ENCODE results near the gene PGGT1B. TPM values are rescaled to one million over a fixed set of nuclear protein-coding genes. Genes with fewer than 3 reads are reported as not detected.

Gene PGGT1B
- total and polyA plus RNA-seq, 4 donors: 3.6 to 43.9 (median 14.5) TPM

GRCh38 chr5:115237066-115237465 lies 25.6 kb downstream of the PGGT1B start:
- Histone ChIP-seq H3K36me3 (ENCODE audit: control insufficient read depth in 4 of 4, insufficient read depth in 4 of 4, low read length in 4 of 4) (peaks cover 6 to 21% (median 10%) of the 10 kb centered on the region in 4 donors), H3K4me3 (no peak overlapping the region), H3K9ac (ENCODE audit: insufficient read depth in 1 of 2, low read length in 2 of 2) (no peak overlapping the region), H3K9me3 (ENCODE audit: control insufficient read depth in 4 of 4, insufficient read depth in 3 of 4, low read length in 3 of 4) (no peaks in the 10 kb centered on the region), H3K4me1 (ENCODE audit: control insufficient read depth in 5 of 5, insufficient read depth in 5 of 5, low read length in 5 of 5) (peaks cover 0 to 2% (median 0%) of the 10 kb centered on the region in 5 donors), H3K27ac (ENCODE audit: low read depth in 1 of 2, low read length in 1 of 2) (no peak overlapping the region), H3K27me3 (ENCODE audit: control insufficient read depth in 3 of 3, insufficient read depth in 3 of 3, low read length in 2 of 3) (no peaks in the 10 kb centered on the region)
- WGBS, 2 donors: 89 to 93% methylated on average over 3 of the region's 3 CpGs
- TF ChIP-seq, protein P1, sequence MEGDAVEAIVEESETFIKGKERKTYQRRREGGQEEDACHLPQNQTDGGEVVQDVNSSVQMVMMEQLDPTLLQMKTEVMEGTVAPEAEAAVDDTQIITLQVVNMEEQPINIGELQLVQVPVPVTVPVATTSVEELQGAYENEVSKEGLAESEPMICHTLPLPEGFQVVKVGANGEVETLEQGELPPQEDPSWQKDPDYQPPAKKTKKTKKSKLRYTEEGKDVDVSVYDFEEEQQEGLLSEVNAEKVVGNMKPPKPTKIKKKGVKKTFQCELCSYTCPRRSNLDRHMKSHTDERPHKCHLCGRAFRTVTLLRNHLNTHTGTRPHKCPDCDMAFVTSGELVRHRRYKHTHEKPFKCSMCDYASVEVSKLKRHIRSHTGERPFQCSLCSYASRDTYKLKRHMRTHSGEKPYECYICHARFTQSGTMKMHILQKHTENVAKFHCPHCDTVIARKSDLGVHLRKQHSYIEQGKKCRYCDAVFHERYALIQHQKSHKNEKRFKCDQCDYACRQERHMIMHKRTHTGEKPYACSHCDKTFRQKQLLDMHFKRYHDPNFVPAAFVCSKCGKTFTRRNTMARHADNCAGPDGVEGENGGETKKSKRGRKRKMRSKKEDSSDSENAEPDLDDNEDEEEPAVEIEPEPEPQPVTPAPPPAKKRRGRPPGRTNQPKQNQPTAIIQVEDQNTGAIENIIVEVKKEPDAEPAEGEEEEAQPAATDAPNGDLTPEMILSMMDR (IDR thresholded peaks at IDR 0.05; ENCODE audit: control extremely low read depth, extremely low read depth): no peak
- DNase-seq: no peak
- ATAC-seq (ENCODE audit: insufficient read depth, low FRiP score): no peak

DNA sequence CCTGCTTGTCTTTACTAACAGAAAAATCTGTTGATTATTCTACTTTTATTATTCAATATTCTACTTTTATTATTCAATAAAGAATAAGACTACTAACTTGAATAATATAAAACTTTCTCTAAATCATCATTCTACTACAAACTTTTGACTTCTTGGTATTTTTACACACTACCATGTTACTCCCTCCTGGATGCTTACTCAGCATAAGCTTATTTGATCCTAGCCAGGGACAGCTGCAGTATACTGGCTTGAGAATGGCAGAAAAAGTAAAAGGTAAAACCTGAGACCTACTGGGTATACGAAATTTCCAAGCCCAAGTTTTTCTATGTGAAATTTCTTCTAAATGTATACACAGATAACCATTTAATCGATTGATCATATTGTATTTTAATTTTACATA lies 26.1 kb downstream of the PGGT1B start:
- TF ChIP-seq, protein P1 (IDR thresholded peaks at IDR 0.05; ENCODE audit: control extremely low read depth, extremely low read depth): no peak
- H3K4me3 ChIP-seq: no peak overlapping the region
- no peak for DNase-seq
- no peaks in the 10 kb centered on the region for H3K9me3 ChIP-seq (ENCODE audit: control insufficient read depth in 4 of 4, insufficient read depth in 3 of 4, low read length in 3 of 4)
- H3K27ac ChIP-seq (ENCODE audit: low read depth in 1 of 2, low read length in 1 of 2): no peak overlapping the region
- H3K4me1 ChIP-seq (ENCODE audit: control insufficient read depth in 5 of 5, insufficient read depth in 5 of 5, low read length in 5 of 5): peaks cover 0 to under 1% (median 0%) of the 10 kb centered on the region in 5 donors
- no peak for ATAC-seq (ENCODE audit: insufficient read depth, low FRiP score)
- 94 to 97% methylated on average over 2 of the region's 2 CpGs for WGBS, 2 donors
- H3K27me3 ChIP-seq (ENCODE audit: control insufficient read depth in 3 of 3, insufficient read depth in 3 of 3, low read length in 2 of 3): no peaks in the 10 kb centered on the region
- no peak overlapping the region for H3K9ac ChIP-seq (ENCODE audit: insufficient read depth in 1 of 2, low read length in 2 of 2)
- H3K36me3 ChIP-seq (ENCODE audit: control insufficient read depth in 4 of 4, insufficient read depth in 4 of 4, low read length in 4 of 4): peaks cover 6 to 21% (median 13%) of the 10 kb centered on the region in 4 donors

GRCh38 chr5:115231598-115231997 lies 31.1 kb downstream of the PGGT1B start:
- DNase-seq (no peak), ATAC-seq (ENCODE audit: insufficient read depth, low FRiP score) (no peak)
- WGBS, 2 donors: 81 to 84% methylated on average over 4 of the region's 4 CpGs
- Histone ChIP-seq H3K27ac (ENCODE audit: low read depth in 1 of 2, low read length in 1 of 2) (no peak overlapping the region), H3K4me1 (ENCODE audit: control insufficient read depth in 5 of 5, insufficient read depth in 5 of 5, low read length in 5 of 5) (no peaks in the 10 kb centered on the region), H3K4me3 (no peak overlapping the region), H3K36me3 (ENCODE audit: control insufficient read depth in 4 of 4, insufficient read depth in 4 of 4, low read length in 4 of 4) (peaks cover 5 to 30% (median 23%) of the 10 kb centered on the region in 4 donors), H3K27me3 (ENCODE audit: control insufficient read depth in 3 of 3, insufficient read depth in 3 of 3, low read length in 2 of 3) (no peaks in the 10 kb centered on the region), H3K9me3 (ENCODE audit: control insufficient read depth in 4 of 4, insufficient read depth in 3 of 4, low read length in 3 of 4) (no peaks in the 10 kb centered on the region), H3K9ac (ENCODE audit: insufficient read depth in 1 of 2, low read length in 2 of 2) (no peak overlapping the region)
- TF ChIP-seq, protein P1 (IDR thresholded peaks at IDR 0.05; ENCODE audit: control extremely low read depth, extremely low read depth): no peak

GRCh38 chr5:115229606-115230005 lies 33.1 kb downstream of the PGGT1B start:
- no peaks in the 10 kb centered on the region for H3K27me3 ChIP-seq (ENCODE audit: control insufficient read depth in 3 of 3, insufficient read depth in 3 of 3, low read length in 2 of 3)
- H3K4me1 ChIP-seq (ENCODE audit: control insufficient read depth in 5 of 5, insufficient read depth in 5 of 5, low read length in 5 of 5): no peaks in the 10 kb centered on the region
- H3K4me3 ChIP-seq: no peak overlapping the region
- DNase-seq: no peak
- H3K36me3 ChIP-seq (ENCODE audit: control insufficient read depth in 4 of 4, insufficient read depth in 4 of 4, low read length in 4 of 4): peaks cover 4 to 29% (median 21%) of the 10 kb centered on the region in 4 donors
- no peak for ATAC-seq (ENCODE audit: insufficient read depth, low FRiP score)
- TF ChIP-seq, protein P1 (IDR thresholded peaks at IDR 0.05; ENCODE audit: control extremely low read depth, extremely low read depth): no peak
- no peak overlapping the region for H3K27ac ChIP-seq (ENCODE audit: low read depth in 1 of 2, low read length in 1 of 2)
- no peaks in the 10 kb centered on the region for H3K9me3 ChIP-seq (ENCODE audit: control insufficient read depth in 4 of 4, insufficient read depth in 3 of 4, low read length in 3 of 4)
- no peak overlapping the region for H3K9ac ChIP-seq (ENCODE audit: insufficient read depth in 1 of 2, low read length in 2 of 2)
- WGBS, 2 donors: 90 to 100% methylated on average over 1 of the region's 1 CpG

Data from lung (tissue), 12 donors.